Measurements from ENCODE around the gene MAPRE2. TPM values are rescaled to one million over a fixed set of nuclear protein-coding genes. Genes with fewer than 3 reads are reported as not detected.

The MAPRE2 gene
- polyA plus RNA-seq, 1 donor from 2014 or later, result 58.9 TPM

GRCh38 chr18:35117951-35118411 is 76.8 kb downstream of the MAPRE2 start:
- Histone ChIP-seq H3K36me3 (ENCODE audit: insufficient read depth, low read length) (no peaks in the 10 kb centered on the region), H4K20me1 (ENCODE audit: insufficient read depth) (no peaks in the 10 kb centered on the region), H3K27ac (ENCODE audit: low read length) (peak overlapping the region; percentile 10), H3K27me3 (ENCODE audit: insufficient read depth, low read depth, low read length) (no peaks in the 10 kb centered on the region), H3K9me3 (ENCODE audit: low read length) (no peaks in the 10 kb centered on the region), H2AFZ (ENCODE audit: low read depth, low read length) (no peak overlapping the region), H3K4me2 (ENCODE audit: low read length) (no peak overlapping the region), H3K9me2 (ENCODE audit: insufficient read depth, low read length) (no peaks in the 10 kb centered on the region), H3F3A (ENCODE audit: insufficient read depth, low read length, poor library complexity, severe bottlenecking) (no peaks in the 10 kb centered on the region), H3K4me3 (ENCODE audit: low read length) (peak overlapping the region; percentile 28), H3K79me2 (replicated peaks; ENCODE audit: insufficient read depth, low read length) (peaks cover 17% of the 10 kb centered on the region), H3K9ac (ENCODE audit: low read length) (no peak overlapping the region)
- TF ChIP-seq MXI1 (conservative IDR thresholded peaks at IDR 0.05; ENCODE audit: poor library complexity, severe bottlenecking) (no peak), SMC3 (conservative IDR thresholded peaks at IDR 0.05; ENCODE audit: poor library complexity) (no peak), POLR2AphosphoS5 (IDR thresholded peaks at IDR 0.05) (no peak), EZH2 (IDR thresholded peaks at IDR 0.05; ENCODE audit: borderline replicate concordance, insufficient read depth, low read length, poor library complexity, severe bottlenecking) (no peak), EP300 (conservative IDR thresholded peaks at IDR 0.05; ENCODE audit: poor library complexity, severe bottlenecking) (no peak), CTCF (IDR thresholded peaks at IDR 0.05; ENCODE audit: poor library complexity, severe bottlenecking) (no peak)

DNA sequence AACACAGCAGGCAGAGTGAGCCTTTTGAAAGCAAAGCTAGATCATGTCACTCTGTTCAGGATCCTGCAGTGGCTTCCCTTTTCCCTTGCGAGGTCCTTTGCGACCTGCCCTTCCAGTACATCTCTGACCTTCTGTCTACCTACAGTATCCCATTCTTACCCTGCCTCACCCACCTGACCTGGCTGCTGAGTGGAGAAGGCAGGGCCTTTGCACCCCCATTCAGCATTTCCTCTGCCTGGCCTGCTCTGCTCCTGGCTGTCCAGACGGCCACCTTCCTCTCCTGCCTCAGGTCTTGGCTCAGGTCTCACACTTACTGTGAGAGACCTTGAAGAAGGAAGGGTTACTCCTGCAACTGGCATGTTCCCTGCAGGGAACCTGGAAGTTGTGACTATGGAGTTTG is 77.4 kb downstream of the MAPRE2 start:
- H3K36me3 ChIP-seq (ENCODE audit: insufficient read depth, low read length), result no peaks in the 10 kb centered on the region
- H3K27me3 ChIP-seq (ENCODE audit: insufficient read depth, low read depth, low read length), result no peaks in the 10 kb centered on the region
- no peak for TF ChIP-seq CTCF (IDR thresholded peaks at IDR 0.05; ENCODE audit: poor library complexity, severe bottlenecking)
- TF ChIP-seq RAD21 (conservative IDR thresholded peaks at IDR 0.05), result no peak
- TF ChIP-seq EP300 (conservative IDR thresholded peaks at IDR 0.05; ENCODE audit: poor library complexity, severe bottlenecking), result no peak
- TF ChIP-seq MXI1 (conservative IDR thresholded peaks at IDR 0.05; ENCODE audit: poor library complexity, severe bottlenecking), result no peak
- TF ChIP-seq REST (IDR thresholded peaks at IDR 0.05; ENCODE audit: borderline replicate concordance), result no peak
- TF ChIP-seq POLR2AphosphoS5 (IDR thresholded peaks at IDR 0.05), result no peak
- no peak for TF ChIP-seq EZH2 (IDR thresholded peaks at IDR 0.05; ENCODE audit: borderline replicate concordance, insufficient read depth, low read length, poor library complexity, severe bottlenecking)
- no peak for TF ChIP-seq TAF1 (IDR thresholded peaks at IDR 0.05; ENCODE audit: low read depth)
- no peak for TF ChIP-seq SMC3 (conservative IDR thresholded peaks at IDR 0.05; ENCODE audit: poor library complexity)
- no peaks in the 10 kb centered on the region for H4K20me1 ChIP-seq (ENCODE audit: insufficient read depth)
- no peaks in the 10 kb centered on the region for H3K9me2 ChIP-seq (ENCODE audit: insufficient read depth, low read length)
- H3K79me2 ChIP-seq (replicated peaks; ENCODE audit: insufficient read depth, low read length), result peaks cover 13% of the 10 kb centered on the region
- H3K4me3 ChIP-seq (ENCODE audit: low read length), result no peak overlapping the region
- no peak overlapping the region for H3K4me2 ChIP-seq (ENCODE audit: low read length)
- H2AFZ ChIP-seq (ENCODE audit: low read depth, low read length), result no peak overlapping the region
- no peak overlapping the region for H3K27ac ChIP-seq (ENCODE audit: low read length)
- H3K9ac ChIP-seq (ENCODE audit: low read length), result no peak overlapping the region
- H3F3A ChIP-seq (ENCODE audit: insufficient read depth, low read length, poor library complexity, severe bottlenecking), result no peaks in the 10 kb centered on the region
- H3K9me3 ChIP-seq (ENCODE audit: low read length), result no peaks in the 10 kb centered on the region
